Measurements from ENCODE around the gene CCDC187.

Gene CCDC187

GRCh38 chr9:136339173-136339957, 35.5 kb upstream of the CCDC187 start:
- DNase-seq: peak; percentile 34 to 66

GRCh38 chr9:136338511-136338910, 34.6 kb upstream of the CCDC187 start:
- no peak for DNase-seq

- DNase-seq: no peak
Observed at GRCh38 chr9:136337416-136338395, 33.8 kb upstream of the CCDC187 start.

- DNase-seq: no peak
Observed at GRCh38 chr9:136336881-136337280, 33.0 kb upstream of the CCDC187 start.

- DNase-seq: no peak
Observed at GRCh38 chr9:136336156-136336870, 32.4 kb upstream of the CCDC187 start.

GRCh38 chr9:136335296-136336155, 31.6 kb upstream of the CCDC187 start:
- no peak for DNase-seq

- DNase-seq: no peak
Observed at GRCh38 chr9:136334541-136334940, 30.6 kb upstream of the CCDC187 start.

GRCh38 chr9:136333486-136333885, 29.6 kb upstream of the CCDC187 start:
- no peak for DNase-seq

- no peak for DNase-seq
Observed at GRCh38 chr9:136333045-136333444, 29.2 kb upstream of the CCDC187 start.

- no peak for DNase-seq
Observed at GRCh38 chr9:136332482-136332983, 28.6 kb upstream of the CCDC187 start.

- DNase-seq: no peak
Observed at GRCh38 chr9:136331556-136332481, 27.9 kb upstream of the CCDC187 start.

- no peak for DNase-seq
Observed at GRCh38 chr9:136331030-136331429, 27.1 kb upstream of the CCDC187 start.

GRCh38 chr9:136330406-136330990, 26.6 kb upstream of the CCDC187 start:
- no peak for DNase-seq

GRCh38 chr9:136329636-136330405, 25.9 kb upstream of the CCDC187 start:
- no peak for DNase-seq

- DNase-seq: no peak
Observed at GRCh38 chr9:136329211-136329627, 25.3 kb upstream of the CCDC187 start.

- DNase-seq: no peak
Observed at GRCh38 chr9:136328622-136329041, 24.7 kb upstream of the CCDC187 start.

- no peak for DNase-seq
Observed at GRCh38 chr9:136328011-136328621, 24.2 kb upstream of the CCDC187 start.

GRCh38 chr9:136327304-136327974, 23.5 kb upstream of the CCDC187 start, which contains the start of gene GPSM1:
Gene GPSM1 (plus strand): TSS chr9:136327539. CDS start chr9:136327696, 157 bp downstream.
- DNase-seq: no peak
